Calu3 (cell line): ENCODE data around the gene MSMO1. TPM values are rescaled to one million over a fixed set of nuclear protein-coding genes. Genes with fewer than 3 reads are reported as not detected.

ENCODE experiments used
- BruUV-seq: library from RNA; stranded (reverse); fragments of 400-500 nt; replicated peaks from 2 replicates; lab custom pipeline; 2021; lab: Mats Ljungman, UMichigan
- CTCF ChIA-PET: fragments of 300-600 bp; sonication (Branson Sonifier 250); formaldehyde crosslinking; loops from one replicate; lab custom pipeline; 2022; ENCODE audit warnings: antibody characterized with exemption; lab: Charles Lee
- DNase-seq: peaks from one replicate; pipeline ENCODE4 v3.0.0; 2022
- H3K27ac Mint-ChIP-seq: one replicate; pipeline ENCODE4 v1.8.0; 2022; ENCODE audit warnings: mixed read lengths; ENCODE audit not compliant: unreplicated experiment
- H3K27me3 Mint-ChIP-seq: one replicate; pipeline ENCODE4 v1.8.0; 2022; ENCODE audit warnings: mixed read lengths; ENCODE audit not compliant: unreplicated experiment
- H3K36me3 Mint-ChIP-seq: one replicate; pipeline ENCODE4 v1.8.0; 2022; ENCODE audit warnings: mild to moderate bottlenecking, moderate library complexity, mixed read lengths; ENCODE audit not compliant: insufficient read depth, unreplicated experiment
- H3K4me1 Mint-ChIP-seq: one replicate; pipeline ENCODE4 v1.8.0; 2022; ENCODE audit warnings: mild to moderate bottlenecking, low read depth, mixed read lengths; ENCODE audit not compliant: unreplicated experiment
- H3K4me3 Mint-ChIP-seq: one replicate; pipeline ENCODE4 v1.8.0; 2022; ENCODE audit warnings: mild to moderate bottlenecking, low read depth, moderate library complexity, mixed read lengths; ENCODE audit not compliant: unreplicated experiment
- H3K9me3 Mint-ChIP-seq: one replicate; pipeline ENCODE4 v1.8.0; 2022; ENCODE audit warnings: low read depth, mixed read lengths; ENCODE audit not compliant: unreplicated experiment
- CTCF ChIP-seq: fragments of 200-600 bp; IDR thresholded peaks from one replicate; pipeline ENCODE4 v1.8.0; 2022; ENCODE audit warnings: antibody characterized with exemption; ENCODE audit not compliant: unreplicated experiment
- intact Hi-C: fragments of 100-400 bp; cut with micrococcal nuclease; formaldehyde crosslinking; loops from one replicate; pipeline ENCODE4 v1.10.0; 2022; ENCODE audit not compliant: unreplicated experiment
- total RNA-seq: library from RNA; stranded (reverse); gene quantifications from 2 replicates; pipeline ENCODE4 v1.2.3, GENCODE V29; 2022

MSMO1 gene
- total RNA-seq, 1 experiment from 2014 or later, result 111 TPM

GRCh38 chr4:165360985-165361670 lies 33.7 kb downstream of the MSMO1 start:
- CTCF ChIA-PET, result no interaction called here
- Mint-ChIP-seq H3K36me3 (no peaks in the 10 kb centered on the region), H3K9me3 (peaks cover 3% of the 10 kb centered on the region), H3K4me1 (peaks cover 24% of the 10 kb centered on the region), H3K4me3 (no peak overlapping the region), H3K27me3 (no peaks in the 10 kb centered on the region), H3K27ac (no peak overlapping the region)
- BruUV-seq, result no TSS peak
- no peak for DNase-seq
- intact Hi-C loops, result no loop called here
- TF ChIP-seq CTCF, result no peak

GRCh38 chr4:165361810-165362209 lies 34.3 kb downstream of the MSMO1 start:
- no TSS peak for BruUV-seq
- Mint-ChIP-seq H3K27ac (no peak overlapping the region), H3K36me3 (no peaks in the 10 kb centered on the region), H3K27me3 (no peaks in the 10 kb centered on the region), H3K4me1 (peaks cover 24% of the 10 kb centered on the region), H3K9me3 (peaks cover 3% of the 10 kb centered on the region), H3K4me3 (no peak overlapping the region)
- intact Hi-C loops, result no loop called here
- no peak for DNase-seq
- TF ChIP-seq CTCF, result no peak
- CTCF ChIA-PET, result no interaction called here

GRCh38 chr4:165364452-165365080 lies 37.1 kb downstream of the MSMO1 start:
- BruUV-seq, result no TSS peak
- no peak overlapping the region for H3K27ac Mint-ChIP-seq
- H3K4me1 Mint-ChIP-seq, result peaks cover 8% of the 10 kb centered on the region
- intact Hi-C loops, result no loop called here
- H3K36me3 Mint-ChIP-seq, result no peaks in the 10 kb centered on the region
- H3K27me3 Mint-ChIP-seq, result no peaks in the 10 kb centered on the region
- CTCF ChIA-PET, result no interaction called here
- no peak for TF ChIP-seq CTCF
- H3K9me3 Mint-ChIP-seq, result no peaks in the 10 kb centered on the region
- DNase-seq, result no peak
- no peak overlapping the region for H3K4me3 Mint-ChIP-seq

- DNase-seq, result no peak
- CTCF ChIA-PET, result no interaction called here
- Mint-ChIP-seq H3K4me1 (no peaks in the 10 kb centered on the region), H3K27ac (no peak overlapping the region), H3K9me3 (no peaks in the 10 kb centered on the region), H3K4me3 (no peak overlapping the region), H3K27me3 (no peaks in the 10 kb centered on the region), H3K36me3 (no peaks in the 10 kb centered on the region)
- no peak for TF ChIP-seq CTCF
- no TSS peak for BruUV-seq
- intact Hi-C loops, result no loop called here
Measured at GRCh38 chr4:165367040-165367439, 39.6 kb downstream of the MSMO1 start.
